Liver (tissue), 9 donors: ENCODE measurements around the gene SPRY2. TPM values are rescaled to one million over a fixed set of nuclear protein-coding genes. Genes with fewer than 3 reads are reported as not detected.

Source experiments
- DNase-seq: peaks from one replicate; pipeline ENCODE4 v3.0.0-alpha.2; 2017; ENCODE audit warnings: low spot score
- H3K27ac ChIP-seq, 2 donors: one replicate each; pipeline ENCODE4 v1.7.0; 2013; ENCODE audit warnings: inconsistent platforms in 2 of 2, low read length in 2 of 2, control low read depth in 1 of 2, low read depth in 1 of 2, mild to moderate bottlenecking in 1 of 2
- H3K27me3 ChIP-seq, 4 donors: one replicate each; pipeline versions ENCODE4 v1.6.1 to v1.7.0; 2013; ENCODE audit warnings: low read length in 3 of 4, inconsistent platforms in 1 of 4, mild to moderate bottlenecking in 1 of 4, moderate library complexity in 1 of 4; ENCODE audit not compliant: control insufficient read depth in 4 of 4, insufficient read depth in 4 of 4
- H3K36me3 ChIP-seq, 4 donors: one replicate each; pipeline versions ENCODE4 v1.6.1 to v1.7.0; 2013; ENCODE audit warnings: low read length in 3 of 4, mild to moderate bottlenecking in 3 of 4, low read depth in 1 of 4, moderate library complexity in 1 of 4; ENCODE audit not compliant: control insufficient read depth in 4 of 4, insufficient read depth in 3 of 4
- H3K4me1 ChIP-seq, 4 donors: one replicate each; pipeline versions ENCODE4 v1.6.1 to v1.7.0; 2013; ENCODE audit warnings: low read length in 3 of 4, mild to moderate bottlenecking in 3 of 4, moderate library complexity in 1 of 4; ENCODE audit not compliant: control insufficient read depth in 4 of 4, insufficient read depth in 4 of 4
- H3K4me3 ChIP-seq, 3 donors: one replicate each; pipeline versions ENCODE4 v1.6.1 to v1.7.0; 2013; ENCODE audit warnings: low read length in 3 of 3, control low read depth in 1 of 3, low read depth in 1 of 3, mild to moderate bottlenecking in 1 of 3
- H3K9ac ChIP-seq, 2 donors: one replicate each; pipeline ENCODE4 v1.7.0; 2013; ENCODE audit warnings: low read length in 2 of 2, mild to moderate bottlenecking in 2 of 2, moderate library complexity in 2 of 2, control low read depth in 1 of 2, low read depth in 1 of 2
- H3K9me3 ChIP-seq, 4 donors: one replicate each; pipeline versions ENCODE4 v1.6.1 to v1.7.0; 2013; ENCODE audit warnings: low read length in 3 of 4; ENCODE audit not compliant: control insufficient read depth in 4 of 4
- EGR1 ChIP-seq, 2 donors: IDR thresholded peaks; 2 replicates each; pipeline ENCODE4 v1.6.1; 2016 to 2018; ENCODE audit warnings: antibody characterized with exemption in 2 of 2, low read depth in 2 of 2
- FOXA2 ChIP-seq: IDR thresholded peaks from 2 replicates; pipeline ENCODE4 v1.6.1; 2016; ENCODE audit warnings: antibody characterized with exemption
- GABPA ChIP-seq, 2 donors: IDR thresholded peaks in 1 of 2; conservative IDR thresholded peaks in 1 of 2; 2 replicates each; pipeline ENCODE4 v1.6.1; 2016; ENCODE audit warnings: antibody characterized with exemption in 2 of 2, mild to moderate bottlenecking in 1 of 2, moderate library complexity in 1 of 2
- HNF4A ChIP-seq, 2 donors: conservative IDR thresholded peaks; 2 replicates each; pipeline ENCODE4 v1.6.1; 2016; ENCODE audit warnings: antibody characterized with exemption in 2 of 2, mild to moderate bottlenecking in 2 of 2
- HNF4G ChIP-seq: IDR thresholded peaks from 2 replicates; pipeline ENCODE4 v1.6.1; 2016; ENCODE audit warnings: antibody characterized with exemption
- JUND ChIP-seq, 2 donors: IDR thresholded peaks; 2 replicates each; pipeline ENCODE4 v1.6.1; 2016; ENCODE audit warnings: antibody characterized with exemption in 2 of 2
- NR2F2 ChIP-seq: IDR thresholded peaks from 2 replicates; pipeline ENCODE4 v1.6.1; 2016; ENCODE audit warnings: antibody characterized with exemption
- RAD21 ChIP-seq, 2 donors: IDR thresholded peaks; 2 replicates each; pipeline ENCODE4 v1.6.1; 2016; ENCODE audit warnings: antibody characterized with exemption in 2 of 2, mild to moderate bottlenecking in 2 of 2
- RXRA ChIP-seq, 2 donors: IDR thresholded peaks; 2 replicates each; pipeline ENCODE4 v1.6.1; 2017 to 2018; ENCODE audit warnings: antibody characterized with exemption in 2 of 2, mild to moderate bottlenecking in 1 of 2
- SP1 ChIP-seq: IDR thresholded peaks from 2 replicates; pipeline ENCODE4 v1.6.1; 2018; ENCODE audit warnings: antibody characterized with exemption, mild to moderate bottlenecking
- TAF1 ChIP-seq: conservative IDR thresholded peaks from 2 replicates; pipeline ENCODE4 v1.6.1; 2016; ENCODE audit warnings: antibody characterized with exemption, mild to moderate bottlenecking
- YY1 ChIP-seq: IDR thresholded peaks from 2 replicates; pipeline ENCODE4 v1.6.1; 2016; ENCODE audit warnings: antibody characterized with exemption, mild to moderate bottlenecking
- WGBS: extraction: QIAGEN DNeasy Blood & Tissue Kit; methylation state at CpG from one replicate; pipeline ENCODE4 v1.1.7; 2013; 5-methylcytosine and 5-hydroxymethylcytosine counted together
- polyA plus RNA-seq, 2 donors: library from polyadenylated mRNA; stranded (reverse) in 1 of 2; unstranded in 1 of 2; fragments of 200-250 nt in 1 of 2; fragments of >200 nt in 1 of 2; fragmentation: Nextera tagmentation in 1 of 2; extraction: Ambion mirVana in 1 of 2; gene quantifications; one replicate each; pipeline versions ENCODE4 v1.2.1 to v1.2.3, GENCODE V29; 2013 to 2015
- total RNA-seq, 2 donors: library from RNA; depleted of rRNA; stranded (reverse); fragments of >200 nt; gene quantifications; one replicate each; pipeline ENCODE4 v1.2.3, GENCODE V29; 2014
- TF ChIP-seq, protein P1 (sequence below): IDR thresholded peaks from 2 replicates; pipeline ENCODE4 v1.6.1; 2016; ENCODE audit warnings: antibody characterized with exemption, mild to moderate bottlenecking
- TF ChIP-seq, protein P2 (sequence below): IDR thresholded peaks from 2 replicates; pipeline ENCODE4 v1.6.1; 2016; ENCODE audit warnings: antibody characterized with exemption
- TF ChIP-seq, protein P3 (sequence below): IDR thresholded peaks from 2 replicates; pipeline ENCODE4 v1.6.1; 2016; ENCODE audit warnings: antibody characterized with exemption
- donor health status: healthy.
- donor health status: healthy.
- donor health status: healthy.
- donor health status: healthy.
- donor health status: healthy.

The SPRY2 gene
- total and polyA plus RNA-seq, 4 donors: 4.8 to 20.1 (median 9.1) TPM

DNA sequence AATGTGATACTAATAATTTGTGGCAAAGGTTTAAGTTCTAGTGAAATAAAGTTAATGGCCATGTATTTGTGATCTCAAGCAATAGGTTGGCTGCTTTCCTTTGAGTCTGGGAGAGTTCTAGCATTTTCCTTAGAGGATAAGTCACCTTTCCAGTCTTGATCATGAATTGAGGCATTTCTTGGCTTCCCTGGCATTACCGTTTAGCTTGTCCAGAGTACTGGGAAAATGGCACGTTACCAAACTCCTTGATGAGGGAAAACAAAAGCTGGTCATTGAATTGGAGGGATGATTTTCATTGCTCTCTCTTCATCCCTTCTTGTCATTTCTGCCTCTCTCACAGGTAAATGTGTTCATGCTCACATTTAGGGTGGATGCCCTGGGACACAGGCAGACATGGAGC, 34.0 kb upstream of the SPRY2 start:
- no peak overlapping the region for H3K9ac ChIP-seq

DNA sequence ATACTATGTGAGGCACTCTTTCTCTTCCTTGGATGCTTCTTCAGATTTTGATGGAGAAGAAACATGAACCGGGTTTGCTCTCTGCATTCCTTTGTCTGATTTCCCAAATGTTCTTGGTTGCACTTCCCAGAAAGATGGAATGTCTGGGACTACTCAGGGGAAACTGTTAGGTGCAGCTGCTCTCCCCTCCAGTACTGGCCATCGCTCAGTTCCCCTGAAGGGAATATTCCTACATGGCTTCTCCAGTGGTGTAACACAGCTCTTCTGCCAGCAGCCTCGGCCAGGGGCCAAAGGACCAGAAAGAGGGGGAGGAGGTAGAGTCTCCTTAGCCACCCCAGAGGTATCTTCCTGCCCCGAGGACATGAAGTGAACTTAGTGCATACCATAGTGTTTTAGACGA, 33.5 kb upstream of the SPRY2 start:
- Histone ChIP-seq H3K27me3 (no peaks in the 10 kb centered on the region), H3K4me3 (no peak overlapping the region), H3K27ac (no peak overlapping the region), H3K9ac (no peak overlapping the region), H3K36me3 (no peaks in the 10 kb centered on the region), H3K9me3 (no peaks in the 10 kb centered on the region), H3K4me1 (peaks cover 0 to 15% (median 0%) of the 10 kb centered on the region in 4 donors)
- no peak for DNase-seq
- WGBS: 91% methylated on average over 5 of the region's 5 CpGs
- TF ChIP-seq FOXA2: no peak
- TF ChIP-seq YY1: no peak
- TF ChIP-seq, protein P1, sequence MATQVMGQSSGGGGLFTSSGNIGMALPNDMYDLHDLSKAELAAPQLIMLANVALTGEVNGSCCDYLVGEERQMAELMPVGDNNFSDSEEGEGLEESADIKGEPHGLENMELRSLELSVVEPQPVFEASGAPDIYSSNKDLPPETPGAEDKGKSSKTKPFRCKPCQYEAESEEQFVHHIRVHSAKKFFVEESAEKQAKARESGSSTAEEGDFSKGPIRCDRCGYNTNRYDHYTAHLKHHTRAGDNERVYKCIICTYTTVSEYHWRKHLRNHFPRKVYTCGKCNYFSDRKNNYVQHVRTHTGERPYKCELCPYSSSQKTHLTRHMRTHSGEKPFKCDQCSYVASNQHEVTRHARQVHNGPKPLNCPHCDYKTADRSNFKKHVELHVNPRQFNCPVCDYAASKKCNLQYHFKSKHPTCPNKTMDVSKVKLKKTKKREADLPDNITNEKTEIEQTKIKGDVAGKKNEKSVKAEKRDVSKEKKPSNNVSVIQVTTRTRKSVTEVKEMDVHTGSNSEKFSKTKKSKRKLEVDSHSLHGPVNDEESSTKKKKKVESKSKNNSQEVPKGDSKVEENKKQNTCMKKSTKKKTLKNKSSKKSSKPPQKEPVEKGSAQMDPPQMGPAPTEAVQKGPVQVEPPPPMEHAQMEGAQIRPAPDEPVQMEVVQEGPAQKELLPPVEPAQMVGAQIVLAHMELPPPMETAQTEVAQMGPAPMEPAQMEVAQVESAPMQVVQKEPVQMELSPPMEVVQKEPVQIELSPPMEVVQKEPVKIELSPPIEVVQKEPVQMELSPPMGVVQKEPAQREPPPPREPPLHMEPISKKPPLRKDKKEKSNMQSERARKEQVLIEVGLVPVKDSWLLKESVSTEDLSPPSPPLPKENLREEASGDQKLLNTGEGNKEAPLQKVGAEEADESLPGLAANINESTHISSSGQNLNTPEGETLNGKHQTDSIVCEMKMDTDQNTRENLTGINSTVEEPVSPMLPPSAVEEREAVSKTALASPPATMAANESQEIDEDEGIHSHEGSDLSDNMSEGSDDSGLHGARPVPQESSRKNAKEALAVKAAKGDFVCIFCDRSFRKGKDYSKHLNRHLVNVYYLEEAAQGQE: no peak
- no peak for TF ChIP-seq HNF4A (conservative IDR thresholded peaks at IDR 0.05)
- TF ChIP-seq, protein P2, sequence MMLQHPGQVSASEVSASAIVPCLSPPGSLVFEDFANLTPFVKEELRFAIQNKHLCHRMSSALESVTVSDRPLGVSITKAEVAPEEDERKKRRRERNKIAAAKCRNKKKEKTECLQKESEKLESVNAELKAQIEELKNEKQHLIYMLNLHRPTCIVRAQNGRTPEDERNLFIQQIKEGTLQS: no peak
- TF ChIP-seq HNF4G: no peak
- TF ChIP-seq EGR1 (IDR thresholded peaks at IDR 0.05; ENCODE audit: low read depth in 2 of 2): no peak
- TF ChIP-seq TAF1: no peak
- TF ChIP-seq, protein P3, sequence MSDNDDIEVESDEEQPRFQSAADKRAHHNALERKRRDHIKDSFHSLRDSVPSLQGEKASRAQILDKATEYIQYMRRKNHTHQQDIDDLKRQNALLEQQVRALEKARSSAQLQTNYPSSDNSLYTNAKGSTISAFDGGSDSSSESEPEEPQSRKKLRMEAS: no peak
- no peak for TF ChIP-seq RXRA (IDR thresholded peaks at IDR 0.05)
- TF ChIP-seq JUND (IDR thresholded peaks at IDR 0.05): no peak
- TF ChIP-seq GABPA (IDR thresholded peaks at IDR 0.05 in 1 of 2, conservative IDR thresholded peaks at IDR 0.05 in 1 of 2): no peak

More for the DNA sequence above, 34.0 kb upstream of the SPRY2 start:
- no peak overlapping the region for H3K27ac ChIP-seq
- H3K9me3 ChIP-seq: no peaks in the 10 kb centered on the region
- no peak overlapping the region for H3K4me3 ChIP-seq
- DNase-seq: no peak
- peaks cover 0 to 15% (median 0%) of the 10 kb centered on the region in 4 donors for H3K4me1 ChIP-seq
- WGBS: 88% methylated on average over 2 of the region's 2 CpGs
- no peaks in the 10 kb centered on the region for H3K27me3 ChIP-seq
- TF ChIP-seq NR2F2 (no peak), GABPA (IDR thresholded peaks at IDR 0.05 in 1 of 2, conservative IDR thresholded peaks at IDR 0.05 in 1 of 2) (no peak), HNF4A (conservative IDR thresholded peaks at IDR 0.05) (no peak), JUND (IDR thresholded peaks at IDR 0.05) (no peak), SP1 (no peak)
- TF ChIP-seq, protein P2: no peak
- H3K36me3 ChIP-seq: no peaks in the 10 kb centered on the region

DNA sequence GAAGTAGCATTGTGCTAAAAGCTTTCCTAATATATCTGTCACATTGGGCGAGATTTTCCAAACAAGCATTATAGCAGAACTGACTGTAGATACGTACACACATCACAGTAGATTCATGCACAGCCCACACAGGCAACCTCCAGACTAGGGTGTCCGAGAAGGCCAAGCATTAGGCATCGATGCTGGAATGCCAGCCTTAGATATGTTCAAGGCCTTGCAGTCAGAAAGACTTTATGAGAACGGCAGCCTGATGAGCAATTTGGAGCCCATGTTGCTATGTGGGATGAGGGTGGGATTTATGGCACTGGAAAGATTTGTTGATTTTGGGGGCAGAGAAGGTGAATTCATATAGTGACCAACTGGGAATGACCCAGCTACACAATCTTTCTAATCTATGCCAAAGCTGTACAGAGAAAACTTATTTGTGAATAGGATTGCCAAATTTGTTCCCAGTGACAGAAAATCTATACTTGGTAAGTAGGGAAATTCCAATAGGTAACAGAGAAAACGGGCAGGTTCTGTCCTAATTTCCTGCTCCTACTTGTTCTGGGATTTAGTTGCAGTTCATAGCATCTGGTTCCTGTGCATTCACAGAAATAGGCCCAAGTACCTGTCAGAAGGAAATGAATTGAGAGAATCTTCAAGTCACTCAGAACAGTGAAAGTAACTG, 31.0 kb upstream of the SPRY2 start:
- WGBS: 77% methylated on average over 6 of the region's 6 CpGs
- DNase-seq: no peak
- Histone ChIP-seq H3K27me3 (no peaks in the 10 kb centered on the region), H3K9ac (no peak overlapping the region), H3K9me3 (no peaks in the 10 kb centered on the region), H3K4me1 (peaks cover 0 to 9% (median 0%) of the 10 kb centered on the region in 4 donors), H3K27ac (no peak overlapping the region), H3K36me3 (no peaks in the 10 kb centered on the region), H3K4me3 (no peak overlapping the region)
- TF ChIP-seq JUND (IDR thresholded peaks at IDR 0.05) (peak in 1 of 2 donors; percentile 37), HNF4G (no peak), HNF4A (conservative IDR thresholded peaks at IDR 0.05) (peak in 1 of 2 donors; percentile 36), RAD21 (IDR thresholded peaks at IDR 0.05) (peak in 1 of 2 donors; percentile 38)
